ENCODE results near the gene CGB8.

Gene CGB8

DNA sequence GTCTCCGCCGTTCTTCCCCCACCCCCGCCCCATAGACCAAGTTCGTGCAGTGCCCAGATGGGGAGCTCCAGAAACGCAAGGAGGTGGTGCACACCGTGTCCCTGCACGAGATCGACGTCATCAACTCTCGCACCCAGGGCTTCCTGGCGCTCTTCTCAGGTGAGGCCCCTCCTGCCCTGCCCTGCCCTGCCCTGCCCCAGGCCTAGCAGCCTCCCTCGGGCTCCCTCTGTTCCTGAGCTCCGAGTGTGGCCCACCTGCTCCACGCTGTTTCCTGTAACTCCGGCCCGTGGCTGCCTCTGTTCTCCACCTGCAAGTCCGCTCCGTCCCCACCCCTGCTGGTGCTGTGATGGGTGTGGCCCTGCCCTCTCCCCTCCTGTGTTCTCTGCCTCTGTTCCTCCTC, 38.5 kb downstream of the CGB8 start:
- in situ Hi-C loops (cut with MboI; ENCODE audit: low sequenced_read_pairs), result no loop called here

DNA sequence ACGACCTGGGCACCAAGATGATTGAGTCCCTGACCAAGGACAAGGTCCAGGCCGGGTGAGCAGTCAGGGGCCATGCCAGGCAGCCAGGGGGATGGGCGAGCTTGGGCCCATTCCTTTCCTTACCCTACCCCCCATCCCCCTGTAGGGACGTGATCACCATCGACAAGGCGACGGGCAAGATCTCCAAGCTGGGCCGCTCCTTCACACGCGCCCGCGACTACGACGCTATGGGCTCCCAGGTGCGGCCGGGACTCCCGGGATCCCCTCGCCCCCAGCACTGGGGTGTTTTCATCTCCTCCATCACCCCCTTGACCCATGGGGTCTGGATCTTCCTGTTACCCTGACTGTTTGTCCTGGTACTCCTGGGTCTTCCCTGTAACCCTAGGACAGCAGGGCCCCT, 39.1 kb downstream of the CGB8 start:
- in situ Hi-C loops (cut with MboI; ENCODE audit: low sequenced_read_pairs), result no loop called here

DNA sequence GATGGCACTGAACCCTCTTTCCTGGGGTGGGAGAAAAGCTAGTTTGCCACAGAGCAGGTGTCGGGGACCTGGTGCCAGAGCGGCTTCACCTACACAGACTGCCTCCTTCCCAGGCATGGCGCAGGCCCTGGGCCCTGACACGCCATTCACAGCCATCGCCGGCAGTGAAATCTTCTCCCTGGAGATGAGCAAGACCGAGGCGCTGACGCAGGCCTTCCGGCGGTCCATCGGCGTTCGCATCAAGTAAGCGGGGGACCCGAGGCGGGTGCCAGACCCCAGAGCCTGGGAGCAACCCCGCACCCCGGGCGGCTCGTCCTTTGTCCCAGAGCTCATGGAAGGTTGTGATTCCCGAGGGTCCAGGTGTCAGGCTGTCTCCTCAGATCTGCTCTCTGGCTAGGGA, 42.0 kb downstream of the CGB8 start:
- in situ Hi-C loops (cut with MboI; ENCODE audit: low sequenced_read_pairs), result no loop called here

DNA sequence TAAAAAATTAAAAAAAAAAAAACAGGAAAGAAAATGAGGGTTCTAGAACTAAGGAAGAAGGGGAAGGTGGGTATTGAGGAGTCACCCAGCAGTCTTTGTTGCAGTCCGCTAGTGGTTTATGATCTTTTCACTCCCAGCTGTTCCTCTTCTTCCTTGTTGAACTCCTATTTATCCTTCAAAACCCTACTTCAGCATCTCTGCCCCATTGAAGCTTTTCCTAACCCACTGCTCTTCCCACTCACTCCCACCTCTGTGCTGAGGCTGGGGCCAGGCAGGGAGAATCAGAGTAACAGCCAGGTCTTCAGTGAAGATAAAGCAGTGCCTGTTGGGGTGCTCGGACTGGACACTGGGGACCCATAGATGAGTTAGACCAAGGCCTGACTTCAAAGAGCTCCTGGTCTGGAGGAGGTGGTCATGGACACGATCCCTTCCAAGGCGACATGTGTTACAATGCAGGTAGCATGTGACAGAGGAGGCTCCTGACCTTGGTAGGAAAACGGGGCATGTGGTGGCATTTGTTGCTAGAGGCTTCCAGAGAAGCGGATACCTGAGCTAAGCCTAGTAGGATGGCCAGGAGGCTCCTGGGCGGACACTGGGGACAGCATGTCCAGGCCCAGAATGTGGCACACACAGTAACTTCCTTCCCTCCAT, 43.8 kb downstream of the CGB8 start:
- in situ Hi-C loops (cut with MboI; ENCODE audit: low sequenced_read_pairs), result no loop called here

DNA sequence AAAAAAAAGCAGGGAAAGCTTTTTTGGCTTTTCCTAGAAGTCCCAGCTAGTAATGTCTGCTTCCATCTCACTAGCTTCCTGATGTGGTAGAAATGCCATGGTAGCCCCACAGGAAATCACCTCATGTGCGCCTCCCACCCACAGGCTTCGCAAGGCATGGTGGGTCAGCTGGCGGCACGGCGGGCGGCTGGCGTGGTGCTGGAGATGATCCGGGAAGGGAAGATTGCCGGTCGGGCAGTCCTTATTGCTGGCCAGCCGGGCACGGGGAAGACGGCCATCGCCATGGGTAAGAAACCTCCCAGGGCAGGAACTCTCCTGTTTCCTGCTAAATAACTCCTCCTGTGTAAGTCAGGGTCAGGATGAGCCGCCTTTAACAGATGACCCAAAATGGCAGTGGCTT, 44.8 kb downstream of the CGB8 start:
- in situ Hi-C loops (cut with MboI; ENCODE audit: low sequenced_read_pairs), result no loop called here

DNA sequence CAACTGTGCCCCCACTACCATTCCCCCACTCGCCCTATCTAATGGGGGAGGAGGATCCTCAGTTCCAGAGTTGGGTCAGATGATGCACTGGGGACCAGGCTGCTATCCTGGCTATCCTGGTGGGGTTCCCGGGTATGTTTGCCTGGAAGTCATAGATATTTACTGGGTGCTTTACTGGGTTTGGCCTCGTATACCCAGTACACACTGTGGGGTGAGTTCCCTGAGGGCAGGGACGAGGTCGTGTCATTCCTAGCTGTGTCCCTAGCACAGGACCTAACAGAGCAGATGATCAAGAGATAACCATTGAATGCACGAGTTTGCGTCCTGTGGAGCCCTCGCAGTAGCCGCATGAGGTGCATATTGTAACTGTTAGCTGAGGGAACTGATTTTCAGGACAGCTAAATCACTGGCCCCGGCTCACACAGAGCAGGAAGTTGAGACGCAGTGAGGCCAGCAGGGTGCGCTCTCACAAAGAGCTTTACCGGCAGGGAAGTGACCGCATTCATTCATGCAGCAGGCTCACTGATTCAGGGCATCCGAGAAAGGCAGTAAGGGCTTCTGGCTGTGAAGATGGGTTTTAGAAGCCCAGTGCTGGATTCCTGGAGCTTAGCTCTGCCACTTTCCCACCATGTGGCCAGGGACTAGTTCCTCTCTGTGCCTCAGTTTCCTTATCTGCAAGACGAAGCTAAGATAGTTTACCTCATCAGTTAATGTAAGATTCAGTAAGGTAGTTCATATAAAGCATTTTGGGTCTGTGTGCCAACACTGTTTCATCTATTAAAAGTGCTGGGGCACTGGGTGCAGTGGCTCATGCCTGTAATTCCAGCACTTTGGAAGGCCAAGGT, 49.2 kb downstream of the CGB8 start:
- in situ Hi-C loops (cut with MboI; ENCODE audit: low sequenced_read_pairs), result no loop called here

DNA sequence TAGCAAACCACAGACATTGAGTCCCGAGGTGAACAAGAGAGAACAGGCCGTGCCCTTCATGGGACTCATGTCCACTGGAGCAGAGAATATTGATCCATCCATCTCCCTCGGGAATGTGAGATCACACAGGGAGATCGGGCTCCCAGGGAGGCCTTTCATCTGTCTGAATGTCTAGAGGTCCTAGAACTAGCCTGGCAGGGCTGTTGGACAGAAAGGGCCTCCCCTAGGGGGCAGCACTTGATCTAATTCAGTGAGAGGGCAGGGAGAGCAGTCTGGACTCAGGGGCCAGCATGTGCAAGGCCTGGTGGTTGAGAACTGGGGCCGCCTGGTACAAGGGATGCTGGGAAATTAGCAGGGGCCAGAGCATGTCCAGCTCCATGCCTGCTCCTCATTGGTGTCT, 50.9 kb downstream of the CGB8 start:
- in situ Hi-C loops (cut with MboI; ENCODE audit: low sequenced_read_pairs), result no loop called here
